Spleen (tissue), 11 donors: ENCODE data around the gene ZNF254. TPM values are rescaled to one million over a fixed set of nuclear protein-coding genes. Genes with fewer than 3 reads are reported as not detected.

Source experiments
- DNase-seq: peaks from one replicate; pipeline ENCODE4 v3.0.0-alpha.2; 2020
- H3K27ac ChIP-seq, 8 donors: fragments of 200-600 bp; sonication (generic) in 7 of 8; 1 replicate in 4 of 8; 2 replicates in 4 of 8; pipeline versions ENCODE4 v1.5.0 to v1.8.0; 2016 to 2021; ENCODE audit warnings: inconsistent platforms in 4 of 8, mild to moderate bottlenecking in 4 of 8, moderate library complexity in 1 of 8
- H3K27me3 ChIP-seq, 7 donors: fragments of 200-600 bp; sonication (generic) in 6 of 7; replicated peaks in 1 of 7; 1 replicate in 4 of 7; 2 replicates in 3 of 7; pipeline versions ENCODE4 v1.5.0 to v1.8.0; 2016 to 2021; ENCODE audit warnings: inconsistent platforms in 3 of 7, mild to moderate bottlenecking in 1 of 7
- H3K36me3 ChIP-seq, 6 donors: fragments of 200-600 bp; sonication (generic) in 5 of 6; 1 replicate in 4 of 6; 2 replicates in 2 of 6; pipeline versions ENCODE4 v1.5.0 to v1.8.0; 2016 to 2021; ENCODE audit warnings: inconsistent platforms in 2 of 6
- H3K4me1 ChIP-seq, 6 donors: fragments of 200-600 bp; sonication (generic) in 5 of 6; 1 replicate in 3 of 6; 2 replicates in 3 of 6; pipeline versions ENCODE4 v1.5.0 to v1.8.0; 2016 to 2021; ENCODE audit warnings: inconsistent platforms in 3 of 6
- H3K4me3 ChIP-seq, 8 donors: fragments of 200-600 bp; sonication (generic) in 7 of 8; 1 replicate in 4 of 8; 2 replicates in 4 of 8; pipeline versions ENCODE4 v1.5.0 to v1.8.0; 2016 to 2021; ENCODE audit warnings: inconsistent platforms in 4 of 8, mild to moderate bottlenecking in 4 of 8, moderate library complexity in 2 of 8
- H3K9me3 ChIP-seq, 8 donors: fragments of 200-600 bp; sonication (generic) in 7 of 8; 1 replicate in 4 of 8; 2 replicates in 4 of 8; pipeline versions ENCODE4 v1.5.0 to v1.8.0; 2016 to 2021; ENCODE audit warnings: inconsistent platforms in 4 of 8
- POLR2A ChIP-seq, 3 donors: fragments of 450-650 bp; IDR thresholded peaks; one replicate each; pipeline ENCODE4 v1.5.1; 2017; ENCODE audit warnings: antibody characterized with exemption in 3 of 3, mild to moderate bottlenecking in 1 of 3
- POLR2AphosphoS5 ChIP-seq, 3 donors: sonication (generic); formaldehyde crosslinking; IDR thresholded peaks; one replicate each; pipeline ENCODE4 v1.5.1; 2017; ENCODE audit warnings: antibody characterized with exemption in 3 of 3
- WGBS, 5 donors: extraction: QIAGEN DNeasy Blood & Tissue Kit in 3 of 5; methylation state at CpG; one replicate each; pipeline versions ENCODE4 v1.1.5 to v1.1.7; 2013 to 2018; 5-methylcytosine and 5-hydroxymethylcytosine counted together
- intact Hi-C: fragments of 100-400 bp; cut with DNase I; formaldehyde crosslinking; loops from one replicate; pipeline ENCODE4 v1.15.0; 2023; ENCODE audit warnings: low total_unique reads
- polyA plus RNA-seq, 3 donors: library from polyadenylated mRNA; stranded (reverse); fragments of 200-250 nt; gene quantifications; one replicate each; pipeline ENCODE4 v1.2.1, GENCODE V29; 2013
- total RNA-seq, 7 donors: library from RNA; depleted of rRNA in 3 of 7; stranded (reverse); fragments of >200 nt in 3 of 7; fragmentation: NEBNext Ultra II Directional in 4 of 7; extraction: Animal tissue kit (Norgen Biotek cat#: 25700) in 4 of 7; gene quantifications; one replicate each; pipeline versions ENCODE4 v1.1.0 to v1.2.1, GENCODE V29; 2016 to 2021
- TF ChIP-seq, protein P1 (sequence below), 11 experiments: fragments of 200-600 bp in 7 of 11; fragments of 450-650 bp in 4 of 11; sonication (generic) in 4 of 11; IDR thresholded peaks in 8 of 11; conservative IDR thresholded peaks in 3 of 11; 1 replicate in 7 of 11; 2 replicates in 4 of 11; pipeline versions ENCODE4 v1.4.0 to v1.8.0; 2016 to 2021; ENCODE audit warnings: antibody characterized with exemption in 11 of 11, inconsistent platforms in 4 of 11, mild to moderate bottlenecking in 1 of 11
- donor health status: healthy with polysubstance abuse.
- donor health status: DM: no; HTN: no; CAD: no; lungs with moderate emphysema.
- donor health status: DM: no; HTN: no; CAD: no.
- donor health status: Bipolar disorder and iron deficiency.
- donor health status: healthy.
- donor health status: DM: no; HTN: no; CAD: no.
- donor health status: DM: yes; HTN: yes; CAD: no.

Gene ZNF254
- total and polyA plus RNA-seq, 10 donors: 5.6 to 35.6 (median 25.3) TPM

DNA sequence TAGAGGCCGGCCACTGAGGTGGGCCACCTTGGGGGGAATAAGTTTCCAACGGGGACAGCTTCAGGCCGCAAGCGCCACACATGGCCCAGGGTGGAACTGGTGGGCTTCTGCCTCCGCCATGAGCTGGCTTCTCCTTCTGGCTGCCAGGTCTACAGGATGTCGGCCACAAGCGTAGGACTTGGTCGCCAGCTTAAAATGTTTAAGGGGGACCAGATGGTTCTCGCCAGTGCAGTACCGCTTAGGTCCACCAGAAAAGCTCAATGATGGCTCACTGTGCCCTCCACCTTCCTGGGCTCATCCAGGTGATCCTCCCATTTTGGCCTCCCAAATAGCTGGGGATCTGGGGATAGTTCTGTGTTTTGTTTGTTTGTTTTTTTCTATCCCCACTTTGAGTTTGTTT, 38.7 kb upstream of the ZNF254 start:
- H3K4me3 ChIP-seq: no peak overlapping the region
- intact Hi-C loops: no loop called here
- no peak overlapping the region for H3K27ac ChIP-seq
- H3K27me3 ChIP-seq: no peaks in the 10 kb centered on the region
- TF ChIP-seq, protein P1, sequence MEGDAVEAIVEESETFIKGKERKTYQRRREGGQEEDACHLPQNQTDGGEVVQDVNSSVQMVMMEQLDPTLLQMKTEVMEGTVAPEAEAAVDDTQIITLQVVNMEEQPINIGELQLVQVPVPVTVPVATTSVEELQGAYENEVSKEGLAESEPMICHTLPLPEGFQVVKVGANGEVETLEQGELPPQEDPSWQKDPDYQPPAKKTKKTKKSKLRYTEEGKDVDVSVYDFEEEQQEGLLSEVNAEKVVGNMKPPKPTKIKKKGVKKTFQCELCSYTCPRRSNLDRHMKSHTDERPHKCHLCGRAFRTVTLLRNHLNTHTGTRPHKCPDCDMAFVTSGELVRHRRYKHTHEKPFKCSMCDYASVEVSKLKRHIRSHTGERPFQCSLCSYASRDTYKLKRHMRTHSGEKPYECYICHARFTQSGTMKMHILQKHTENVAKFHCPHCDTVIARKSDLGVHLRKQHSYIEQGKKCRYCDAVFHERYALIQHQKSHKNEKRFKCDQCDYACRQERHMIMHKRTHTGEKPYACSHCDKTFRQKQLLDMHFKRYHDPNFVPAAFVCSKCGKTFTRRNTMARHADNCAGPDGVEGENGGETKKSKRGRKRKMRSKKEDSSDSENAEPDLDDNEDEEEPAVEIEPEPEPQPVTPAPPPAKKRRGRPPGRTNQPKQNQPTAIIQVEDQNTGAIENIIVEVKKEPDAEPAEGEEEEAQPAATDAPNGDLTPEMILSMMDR (IDR thresholded peaks at IDR 0.05 in 8 of 11, conservative IDR thresholded peaks at IDR 0.05 in 3 of 11): no peak
- DNase-seq: no peak
- peaks cover 0 to 99% (median 66%) of the 10 kb centered on the region in 6 donors for H3K36me3 ChIP-seq
- WGBS, 5 donors: 94 to 98% (median 97%) methylated on average over 9 to 10 of the region's 10 CpGs
- no peaks in the 10 kb centered on the region for H3K4me1 ChIP-seq
- no peaks in the 10 kb centered on the region for H3K9me3 ChIP-seq

DNA sequence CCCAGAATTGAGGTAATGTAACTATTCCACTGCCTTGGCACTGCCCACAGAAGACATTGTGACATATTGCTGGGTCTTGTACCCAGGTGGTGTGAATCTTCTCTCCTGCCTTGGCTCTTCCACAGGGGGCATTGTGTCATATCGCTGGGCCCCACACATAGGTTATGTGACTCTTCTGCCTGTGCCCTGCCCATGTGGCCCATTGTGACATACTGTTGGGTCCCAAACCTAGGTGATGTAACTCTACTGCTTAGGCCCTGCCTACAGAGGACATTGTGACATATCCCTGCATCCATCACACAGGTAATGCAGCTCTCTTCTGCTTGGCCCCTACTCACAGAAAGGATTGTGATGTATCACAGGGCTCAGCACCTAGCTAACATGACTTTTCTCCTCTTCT, 37.5 kb upstream of the ZNF254 start:
- 79 to 100% (median 90%) methylated on average over 1 of the region's 1 CpG for WGBS, 5 donors
- H3K4me3 ChIP-seq: no peak overlapping the region

DNA sequence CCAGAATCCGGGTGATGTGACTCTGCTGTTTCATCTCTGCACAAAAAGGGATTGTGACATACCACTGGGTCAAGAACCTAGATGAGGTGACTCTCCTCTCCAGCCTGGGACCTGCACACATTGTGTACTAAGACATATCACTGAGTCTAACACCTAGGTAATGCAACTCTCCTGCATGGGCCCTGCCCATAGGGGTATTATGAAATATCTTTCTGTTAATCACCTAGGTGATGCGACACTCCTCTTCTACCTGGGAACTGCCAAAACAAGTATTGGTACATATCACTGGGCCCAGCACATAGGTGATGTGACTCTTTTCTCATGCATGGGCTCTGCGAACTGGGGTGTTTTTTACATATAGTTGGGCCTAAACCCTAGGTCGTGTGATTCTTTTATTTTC, 35.5 kb upstream of the ZNF254 start:
- no peak for DNase-seq
- H3K36me3 ChIP-seq: peaks cover 0 to 100% (median 83%) of the 10 kb centered on the region in 6 donors
- H3K27me3 ChIP-seq: no peaks in the 10 kb centered on the region
- TF ChIP-seq, protein P1 (IDR thresholded peaks at IDR 0.05 in 8 of 11, conservative IDR thresholded peaks at IDR 0.05 in 3 of 11): no peak
- no peak for TF ChIP-seq POLR2A (IDR thresholded peaks at IDR 0.05)
- no peak for TF ChIP-seq POLR2AphosphoS5 (IDR thresholded peaks at IDR 0.05)
- no peak overlapping the region for H3K4me3 ChIP-seq
- H3K27ac ChIP-seq: no peak overlapping the region
- H3K4me1 ChIP-seq: no peaks in the 10 kb centered on the region
- intact Hi-C loops: no loop called here
- no peaks in the 10 kb centered on the region for H3K9me3 ChIP-seq
- WGBS, 5 donors: 94 to 97% (median 96%) methylated on average over 4 of the region's 4 CpGs

More for the DNA sequence above, 37.5 kb upstream of the ZNF254 start:
- H3K27ac ChIP-seq: peak overlapping the region in 3 of 8 donors; percentile 17 to 40 (median 38)
- peak in 1 of 3 donors; percentile 51 for TF ChIP-seq POLR2AphosphoS5 (IDR thresholded peaks at IDR 0.05)
- TF ChIP-seq, protein P1 (IDR thresholded peaks at IDR 0.05 in 8 of 11, conservative IDR thresholded peaks at IDR 0.05 in 3 of 11): no peak
- no peak for TF ChIP-seq POLR2A (IDR thresholded peaks at IDR 0.05)
- peaks cover 0 to 99% (median 75%) of the 10 kb centered on the region in 6 donors for H3K36me3 ChIP-seq
- no peaks in the 10 kb centered on the region for H3K27me3 ChIP-seq
- no peak for DNase-seq
- H3K9me3 ChIP-seq: no peaks in the 10 kb centered on the region
- H3K4me1 ChIP-seq: no peaks in the 10 kb centered on the region
- intact Hi-C loops: no loop called here

- DNase-seq: no peak
- TF ChIP-seq POLR2AphosphoS5 (IDR thresholded peaks at IDR 0.05) (no peak), POLR2A (IDR thresholded peaks at IDR 0.05) (no peak)
- TF ChIP-seq, protein P1 (IDR thresholded peaks at IDR 0.05 in 8 of 11, conservative IDR thresholded peaks at IDR 0.05 in 3 of 11): no peak
- peaks cover 0 to 100% (median 74%) of the 10 kb centered on the region in 6 donors for H3K36me3 ChIP-seq
- H3K9me3 ChIP-seq: no peaks in the 10 kb centered on the region
- 79 to 92% (median 86%) methylated on average over 3 of the region's 3 CpGs for WGBS, 5 donors
- H3K27ac ChIP-seq: no peak overlapping the region
- intact Hi-C loops: no loop called here
- no peaks in the 10 kb centered on the region for H3K27me3 ChIP-seq
- H3K4me3 ChIP-seq: no peak overlapping the region
- no peaks in the 10 kb centered on the region for H3K4me1 ChIP-seq
Measured at GRCh38 chr19:24052811-24053210, 34.2 kb upstream of the ZNF254 start.
